Type B pancreatic cell (in vitro differentiated cells): Measurements from ENCODE around the gene PEAK1. TPM values are rescaled to one million over a fixed set of nuclear protein-coding genes. Genes with fewer than 3 reads are reported as not detected.

Experiments
- DNase-seq: peaks from one replicate; pipeline ENCODE4 v3.0.0; 2021; ENCODE audit warnings: mixed read lengths; ENCODE audit not compliant: unreplicated experiment; ENCODE audit errors: extremely low spot score
- H3K27ac Mint-ChIP-seq: 2 replicates; pipeline ENCODE4 v1.8.0; 2021; ENCODE audit warnings: mild to moderate bottlenecking, mixed read lengths
- H3K27me3 Mint-ChIP-seq: 2 replicates; pipeline ENCODE4 v1.8.0; 2021; ENCODE audit warnings: mixed read lengths
- H3K36me3 Mint-ChIP-seq: 2 replicates; pipeline ENCODE4 v1.8.0; 2021; ENCODE audit warnings: mixed read lengths
- H3K4me1 Mint-ChIP-seq: one replicate; pipeline ENCODE4 v1.8.0; 2021; ENCODE audit warnings: mixed read lengths; ENCODE audit not compliant: unreplicated experiment
- H3K4me3 Mint-ChIP-seq: 2 replicates; pipeline ENCODE4 v1.8.0; 2021; ENCODE audit warnings: mild to moderate bottlenecking, mixed read lengths
- H3K9me3 Mint-ChIP-seq: 2 replicates; pipeline ENCODE4 v1.8.0; 2021; ENCODE audit warnings: mixed read lengths
- total RNA-seq: library from RNA; stranded (reverse); gene quantifications from 2 replicates; pipeline ENCODE4 v1.2.1, GENCODE V29; 2021; ENCODE audit warnings: low replicate concordance
- TF ChIP-seq, protein P1 (sequence below): fragments of 200-600 bp; sonication (generic); conservative IDR thresholded peaks from 2 replicates; pipeline ENCODE4 v1.5.0; 2021; ENCODE audit warnings: antibody characterized with exemption, mild to moderate bottlenecking

Gene PEAK1
- total RNA-seq, 1 donor from 2014 or later = 35.0 TPM

DNA sequence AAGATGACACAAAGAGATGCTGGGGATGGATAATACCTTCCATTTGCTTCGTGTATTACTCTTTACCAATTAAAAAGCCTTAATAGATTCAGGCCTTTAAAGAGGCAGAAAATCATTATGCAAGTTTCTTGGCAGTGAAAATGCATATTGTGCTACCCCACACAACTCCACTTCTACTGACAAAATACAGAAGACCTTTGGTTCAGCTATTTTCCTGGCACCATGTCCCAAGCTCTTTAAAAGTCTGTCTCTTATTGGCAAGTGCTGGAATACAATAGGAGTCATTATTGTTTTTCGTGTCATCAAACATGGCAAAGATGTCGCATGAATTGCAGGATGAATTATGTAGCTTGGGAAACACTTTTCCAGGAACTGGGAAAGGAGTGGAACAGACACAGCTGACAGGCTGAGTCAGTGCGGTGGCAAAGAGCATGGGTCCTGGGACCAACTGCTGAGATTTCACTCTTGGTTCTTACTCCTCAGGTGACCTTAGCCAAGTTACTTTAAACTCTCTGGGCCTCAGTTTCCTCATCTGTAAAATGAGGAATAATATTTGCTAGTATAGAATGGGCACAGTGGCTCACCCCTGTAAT is 343.5 kb downstream of the PEAK1 start:
- H3K36me3 Mint-ChIP-seq = no peaks in the 10 kb centered on the region
- no peaks in the 10 kb centered on the region for H3K9me3 Mint-ChIP-seq
- TF ChIP-seq, protein P1, sequence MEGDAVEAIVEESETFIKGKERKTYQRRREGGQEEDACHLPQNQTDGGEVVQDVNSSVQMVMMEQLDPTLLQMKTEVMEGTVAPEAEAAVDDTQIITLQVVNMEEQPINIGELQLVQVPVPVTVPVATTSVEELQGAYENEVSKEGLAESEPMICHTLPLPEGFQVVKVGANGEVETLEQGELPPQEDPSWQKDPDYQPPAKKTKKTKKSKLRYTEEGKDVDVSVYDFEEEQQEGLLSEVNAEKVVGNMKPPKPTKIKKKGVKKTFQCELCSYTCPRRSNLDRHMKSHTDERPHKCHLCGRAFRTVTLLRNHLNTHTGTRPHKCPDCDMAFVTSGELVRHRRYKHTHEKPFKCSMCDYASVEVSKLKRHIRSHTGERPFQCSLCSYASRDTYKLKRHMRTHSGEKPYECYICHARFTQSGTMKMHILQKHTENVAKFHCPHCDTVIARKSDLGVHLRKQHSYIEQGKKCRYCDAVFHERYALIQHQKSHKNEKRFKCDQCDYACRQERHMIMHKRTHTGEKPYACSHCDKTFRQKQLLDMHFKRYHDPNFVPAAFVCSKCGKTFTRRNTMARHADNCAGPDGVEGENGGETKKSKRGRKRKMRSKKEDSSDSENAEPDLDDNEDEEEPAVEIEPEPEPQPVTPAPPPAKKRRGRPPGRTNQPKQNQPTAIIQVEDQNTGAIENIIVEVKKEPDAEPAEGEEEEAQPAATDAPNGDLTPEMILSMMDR = no peak
- H3K27me3 Mint-ChIP-seq = no peaks in the 10 kb centered on the region
- no peak overlapping the region for H3K4me3 Mint-ChIP-seq
- no peak for DNase-seq
- peaks cover 7% of the 10 kb centered on the region for H3K4me1 Mint-ChIP-seq
- H3K27ac Mint-ChIP-seq = no peak overlapping the region

GRCh38 chr15:77075528-77075927 is 344.4 kb downstream of the PEAK1 start:
- DNase-seq = no peak
- H3K36me3 Mint-ChIP-seq = no peaks in the 10 kb centered on the region
- H3K27ac Mint-ChIP-seq = no peak overlapping the region
- TF ChIP-seq, protein P1 = no peak
- no peaks in the 10 kb centered on the region for H3K27me3 Mint-ChIP-seq
- peaks cover 11% of the 10 kb centered on the region for H3K4me1 Mint-ChIP-seq
- no peak overlapping the region for H3K4me3 Mint-ChIP-seq
- H3K9me3 Mint-ChIP-seq = no peaks in the 10 kb centered on the region

GRCh38 chr15:77074350-77074749 is 345.6 kb downstream of the PEAK1 start:
- Mint-ChIP-seq H3K9me3 (no peaks in the 10 kb centered on the region), H3K4me1 (peaks cover 16% of the 10 kb centered on the region), H3K27me3 (no peaks in the 10 kb centered on the region), H3K36me3 (peaks cover 5% of the 10 kb centered on the region), H3K27ac (no peak overlapping the region), H3K4me3 (no peak overlapping the region)
- DNase-seq = no peak
- TF ChIP-seq, protein P1 = no peak

DNA sequence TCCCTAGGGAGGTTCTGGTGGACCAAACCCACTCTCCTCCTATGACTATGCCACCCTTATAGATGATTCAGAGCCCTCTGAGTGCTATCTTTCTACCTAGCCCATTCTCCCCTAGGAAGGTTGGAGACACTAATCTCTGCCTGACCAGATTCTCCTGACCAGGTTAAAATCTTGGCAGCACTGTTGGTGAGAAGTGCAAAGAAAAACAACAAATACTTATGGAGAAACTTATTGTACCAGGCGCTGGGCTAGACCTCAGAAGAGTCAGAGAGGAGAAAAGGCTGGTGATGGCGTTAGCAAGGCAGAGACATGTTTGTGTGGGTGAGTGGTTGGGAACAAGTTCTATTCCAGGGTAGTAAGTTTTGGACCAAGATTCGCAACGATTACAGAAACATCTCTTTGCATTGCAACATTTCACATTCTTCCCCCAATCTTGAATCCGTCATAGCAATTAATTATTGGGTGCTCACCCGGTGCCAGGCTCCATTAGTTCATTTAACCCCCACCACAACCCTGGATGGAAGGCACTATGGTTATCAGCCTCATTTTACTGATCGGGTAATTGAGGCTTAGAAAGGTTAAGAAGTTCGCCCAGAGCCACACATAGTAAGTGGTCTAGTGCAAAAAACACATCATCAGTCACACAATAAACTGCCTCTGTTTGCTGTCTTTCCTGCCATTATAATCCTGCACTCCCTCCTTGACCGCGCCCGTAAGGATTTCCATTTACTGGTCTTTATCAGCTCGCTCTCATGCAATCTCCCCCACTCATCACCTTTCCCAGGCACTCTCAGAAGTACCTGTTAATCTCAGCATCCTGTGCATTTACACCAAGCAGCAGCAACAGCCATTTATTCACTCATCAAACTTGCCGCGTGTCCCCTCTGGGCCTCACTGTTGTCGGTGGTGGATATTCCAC is 348.3 kb downstream of the PEAK1 start:
- H3K27me3 Mint-ChIP-seq = no peaks in the 10 kb centered on the region
- H3K4me1 Mint-ChIP-seq = peaks cover 38% of the 10 kb centered on the region
- H3K36me3 Mint-ChIP-seq = peaks cover 16% of the 10 kb centered on the region
- TF ChIP-seq, protein P1 = no peak
- no peaks in the 10 kb centered on the region for H3K9me3 Mint-ChIP-seq
- peak overlapping the region; percentile 81 for H3K27ac Mint-ChIP-seq
- no peak for DNase-seq
- H3K4me3 Mint-ChIP-seq = peak overlapping the region; percentile 62

GRCh38 chr15:77070495-77071304 is 349.2 kb downstream of the PEAK1 start, which contains the start of gene TSPAN3:
TSPAN3 (minus strand) TSS chr15:77071109; CDS start chr15:77070954, 155 bp downstream.
- peak within 1 kb of the TSS; percentile 97 for H3K4me3 Mint-ChIP-seq
- DNase-seq = peak; percentile 96
- no peaks in the 10 kb centered on the region for H3K27me3 Mint-ChIP-seq
- TF ChIP-seq, protein P1 = no peak
- H3K4me1 Mint-ChIP-seq = peaks cover 40% of the 10 kb centered on the region
- H3K36me3 Mint-ChIP-seq = peaks cover 17% of the 10 kb centered on the region
- no peaks in the 10 kb centered on the region for H3K9me3 Mint-ChIP-seq
- peak within 1 kb of the TSS; percentile 92 for H3K27ac Mint-ChIP-seq
